Esophagus squamous epithelium (tissue), 5 donors: ENCODE results near the gene ARL5A. TPM values are rescaled to one million over a fixed set of nuclear protein-coding genes. Genes with fewer than 3 reads are reported as not detected.

Source experiments
- DNase-seq: peaks from one replicate; lab custom pipeline; 2025; lab: John Stamatoyannopoulos, UW
- H3K27ac ChIP-seq, 4 donors: fragments of 200-600 bp; sonication (generic); one replicate each; pipeline ENCODE4 v1.5.1; 2016 to 2019; ENCODE audit warnings: mild to moderate bottlenecking in 1 of 4
- H3K27me3 ChIP-seq, 4 donors: fragments of 200-600 bp; sonication (generic); 1 replicate in 3 of 4; 2 replicates in 1 of 4; pipeline versions ENCODE4 v1.5.1 to v1.6.0; 2017 to 2021; ENCODE audit warnings: antibody characterized with exemption in 1 of 4
- H3K36me3 ChIP-seq, 3 donors: fragments of 200-600 bp; sonication (generic); one replicate each; pipeline ENCODE4 v1.5.1; 2016 to 2019
- H3K4me1 ChIP-seq, 3 donors: fragments of 200-600 bp; sonication (generic); one replicate each; pipeline ENCODE4 v1.5.1; 2017 to 2019
- H3K4me3 ChIP-seq, 4 donors: fragments of 200-600 bp; sonication (generic); 1 replicate in 3 of 4; 2 replicates in 1 of 4; pipeline ENCODE4 v1.5.1; 2016 to 2019; ENCODE audit warnings: mild to moderate bottlenecking in 2 of 4, moderate library complexity in 1 of 4
- H3K9me3 ChIP-seq, 3 donors: fragments of 200-600 bp; sonication (generic); one replicate each; pipeline ENCODE4 v1.5.1; 2016 to 2019
- POLR2A ChIP-seq, 4 donors: fragments of 450-650 bp; IDR thresholded peaks; one replicate each; pipeline ENCODE4 v1.6.1; 2017; ENCODE audit warnings: antibody characterized with exemption in 4 of 4, mild to moderate bottlenecking in 4 of 4, moderate library complexity in 3 of 4
- WGBS, 2 donors: methylation state at CpG; one replicate each; pipeline ENCODE4 v1.1.5; 2018; 5-methylcytosine and 5-hydroxymethylcytosine counted together
- intact Hi-C: fragments of 100-400 bp; cut with DNase I; formaldehyde crosslinking; loops from one replicate; pipeline ENCODE4 v1.15.0; 2022
- total RNA-seq, 4 donors: library from RNA; depleted of rRNA; stranded (reverse); fragments of >200 nt; gene quantifications; one replicate each; pipeline ENCODE4 v1.1.0, GENCODE V29; 2016
- TF ChIP-seq, protein P1 (sequence below), 6 experiments: fragments of 450-650 bp in 4 of 6; fragments of 200-600 bp in 2 of 6; sonication (generic) in 2 of 6; IDR thresholded peaks; one replicate each; pipeline ENCODE4 v1.5.1; 2016 to 2019; ENCODE audit warnings: antibody characterized with exemption in 6 of 6, mild to moderate bottlenecking in 4 of 6, moderate library complexity in 4 of 6
- donor health status: DM: yes; HTN: yes; CAD: no.

The ARL5A gene
- total RNA-seq, 4 donors from 2014 or later, result 41.8 to 81.5 (median 47.2) TPM

DNA sequence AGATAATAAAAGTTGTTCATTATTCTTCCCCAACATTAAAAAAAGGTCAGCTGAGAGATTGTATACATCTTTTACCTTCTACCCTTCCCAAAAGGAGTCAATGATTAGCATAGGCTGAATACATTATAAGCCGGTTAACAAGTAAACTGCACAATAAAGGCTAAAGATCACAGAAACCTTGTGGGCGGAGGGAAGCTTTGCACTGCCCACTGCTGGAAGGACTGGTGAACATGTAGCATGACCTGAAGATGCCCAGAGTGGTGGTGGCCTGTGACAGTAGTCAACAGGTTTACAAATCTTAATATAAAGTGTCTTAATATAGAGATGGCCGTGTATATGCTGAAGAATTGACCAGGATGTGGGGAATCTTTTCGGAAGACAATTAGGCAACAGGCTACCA lies 35.6 kb downstream of the ARL5A start:
- H3K4me3 ChIP-seq, result no peak overlapping the region
- TF ChIP-seq, protein P1, sequence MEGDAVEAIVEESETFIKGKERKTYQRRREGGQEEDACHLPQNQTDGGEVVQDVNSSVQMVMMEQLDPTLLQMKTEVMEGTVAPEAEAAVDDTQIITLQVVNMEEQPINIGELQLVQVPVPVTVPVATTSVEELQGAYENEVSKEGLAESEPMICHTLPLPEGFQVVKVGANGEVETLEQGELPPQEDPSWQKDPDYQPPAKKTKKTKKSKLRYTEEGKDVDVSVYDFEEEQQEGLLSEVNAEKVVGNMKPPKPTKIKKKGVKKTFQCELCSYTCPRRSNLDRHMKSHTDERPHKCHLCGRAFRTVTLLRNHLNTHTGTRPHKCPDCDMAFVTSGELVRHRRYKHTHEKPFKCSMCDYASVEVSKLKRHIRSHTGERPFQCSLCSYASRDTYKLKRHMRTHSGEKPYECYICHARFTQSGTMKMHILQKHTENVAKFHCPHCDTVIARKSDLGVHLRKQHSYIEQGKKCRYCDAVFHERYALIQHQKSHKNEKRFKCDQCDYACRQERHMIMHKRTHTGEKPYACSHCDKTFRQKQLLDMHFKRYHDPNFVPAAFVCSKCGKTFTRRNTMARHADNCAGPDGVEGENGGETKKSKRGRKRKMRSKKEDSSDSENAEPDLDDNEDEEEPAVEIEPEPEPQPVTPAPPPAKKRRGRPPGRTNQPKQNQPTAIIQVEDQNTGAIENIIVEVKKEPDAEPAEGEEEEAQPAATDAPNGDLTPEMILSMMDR (IDR thresholded peaks at IDR 0.05), result no peak
- no peak for TF ChIP-seq POLR2A (IDR thresholded peaks at IDR 0.05)
- H3K27me3 ChIP-seq, result no peaks in the 10 kb centered on the region
- no peaks in the 10 kb centered on the region for H3K9me3 ChIP-seq
- intact Hi-C loops, result no loop called here
- H3K4me1 ChIP-seq, result no peaks in the 10 kb centered on the region
- peaks cover 0 to 38% (median 0%) of the 10 kb centered on the region in 3 donors for H3K36me3 ChIP-seq
- WGBS, 2 donors, result 95 to 99% methylated on average over 4 of the region's 4 CpGs
- no peak for DNase-seq
- H3K27ac ChIP-seq, result no peak overlapping the region

GRCh38 chr2:151791545-151791944 lies 36.7 kb downstream of the ARL5A start:
- peaks cover 0 to 35% (median 0%) of the 10 kb centered on the region in 3 donors for H3K36me3 ChIP-seq
- no peaks in the 10 kb centered on the region for H3K9me3 ChIP-seq
- H3K4me3 ChIP-seq, result no peak overlapping the region
- WGBS, 2 donors, result 95% methylated on average over 3 of the region's 3 CpGs
- no peaks in the 10 kb centered on the region for H3K27me3 ChIP-seq
- no peaks in the 10 kb centered on the region for H3K4me1 ChIP-seq
- intact Hi-C loops, result no loop called here
- TF ChIP-seq, protein P1 (IDR thresholded peaks at IDR 0.05), result no peak
- no peak for TF ChIP-seq POLR2A (IDR thresholded peaks at IDR 0.05)
- no peak for DNase-seq
- H3K27ac ChIP-seq, result no peak overlapping the region

- H3K36me3 ChIP-seq, result peaks cover 0 to 41% (median 0%) of the 10 kb centered on the region in 3 donors
- WGBS, 2 donors, result 92 to 100% methylated on average over 1 of the region's 1 CpG
- no peaks in the 10 kb centered on the region for H3K4me1 ChIP-seq
- H3K27ac ChIP-seq, result no peak overlapping the region
- no peaks in the 10 kb centered on the region for H3K27me3 ChIP-seq
- no peak for TF ChIP-seq POLR2A (IDR thresholded peaks at IDR 0.05)
- TF ChIP-seq, protein P1 (IDR thresholded peaks at IDR 0.05), result no peak
- no peak for DNase-seq
- no peaks in the 10 kb centered on the region for H3K9me3 ChIP-seq
- H3K4me3 ChIP-seq, result no peak overlapping the region
- intact Hi-C loops, result no loop called here
These were observed 37.5 kb downstream of the ARL5A start for GRCh38 chr2:151790689-151791088.

DNA sequence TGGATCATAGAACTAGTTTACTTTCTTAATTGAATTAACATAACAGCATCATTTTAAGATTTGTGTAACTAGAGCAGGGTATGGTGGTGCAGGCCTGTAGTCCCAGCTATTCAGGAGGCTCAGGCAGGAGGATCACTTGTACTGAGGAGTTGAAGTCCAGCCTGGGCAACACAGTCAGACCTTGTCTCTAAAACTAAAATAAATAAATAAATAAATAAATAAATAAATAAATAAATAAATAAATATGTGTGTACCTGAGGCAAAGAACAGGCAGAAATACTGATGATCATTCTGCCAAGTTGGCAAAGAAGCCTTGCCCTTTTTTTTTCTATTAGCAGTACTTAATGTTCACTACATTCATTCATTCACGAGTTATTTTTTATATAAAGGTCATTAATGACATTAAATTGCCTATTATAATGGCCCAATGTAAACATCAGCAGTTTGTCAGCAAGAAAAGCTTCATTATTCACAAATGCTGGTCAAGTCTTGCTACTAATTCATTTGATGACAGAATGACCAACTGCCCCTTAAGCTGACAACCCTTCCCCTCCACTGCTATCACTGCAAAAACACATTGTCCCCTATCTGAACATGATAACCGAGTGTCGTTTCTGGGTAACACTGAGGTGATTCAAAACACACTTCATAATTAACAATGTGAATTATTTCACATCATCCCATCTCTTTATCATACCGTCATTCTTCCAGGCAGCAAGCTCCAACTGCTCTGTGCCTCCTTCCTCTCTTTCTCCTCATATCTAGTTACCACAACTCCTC lies 39.0 kb downstream of the ARL5A start:
- 85 to 93% methylated on average over 4 of the region's 4 CpGs for WGBS, 2 donors
- H3K36me3 ChIP-seq, result peaks cover 0 to 46% (median 0%) of the 10 kb centered on the region in 3 donors
- no peak overlapping the region for H3K4me3 ChIP-seq

GRCh38 chr2:151786483-151786882 lies 41.7 kb downstream of the ARL5A start:
- H3K9me3 ChIP-seq, result no peaks in the 10 kb centered on the region
- H3K4me1 ChIP-seq, result no peaks in the 10 kb centered on the region
- WGBS, 2 donors, result 86 to 90% methylated on average over 1 of the region's 1 CpG
- no peak overlapping the region for H3K27ac ChIP-seq
- intact Hi-C loops, result no loop called here
- no peak for DNase-seq
- H3K36me3 ChIP-seq, result peaks cover 0 to 51% (median 0%) of the 10 kb centered on the region in 3 donors
- no peaks in the 10 kb centered on the region for H3K27me3 ChIP-seq
- TF ChIP-seq, protein P1 (IDR thresholded peaks at IDR 0.05), result no peak
- TF ChIP-seq POLR2A (IDR thresholded peaks at IDR 0.05), result no peak
- no peak overlapping the region for H3K4me3 ChIP-seq

More for the DNA sequence above, 39.0 kb downstream of the ARL5A start:
- Histone ChIP-seq H3K27me3 (no peaks in the 10 kb centered on the region), H3K27ac (no peak overlapping the region), H3K9me3 (no peaks in the 10 kb centered on the region), H3K4me1 (no peaks in the 10 kb centered on the region)
- no peak for TF ChIP-seq POLR2A (IDR thresholded peaks at IDR 0.05)
- TF ChIP-seq, protein P1 (IDR thresholded peaks at IDR 0.05), result no peak
- DNase-seq, result no peak
- intact Hi-C loops, result no loop called here
